ENCODE results near the gene FHIT. TPM values are rescaled to one million over a fixed set of nuclear protein-coding genes. Genes with fewer than 3 reads are reported as not detected.
A peak's percentile ranks its signal among the peaks of the same experiment; 100 is the strongest.

Gene FHIT
- total and polyA plus RNA-seq, 2 of the 4 experiments (the other 2 are of a cell fraction) = 0.07 TPM; not detected in 1

DNA sequence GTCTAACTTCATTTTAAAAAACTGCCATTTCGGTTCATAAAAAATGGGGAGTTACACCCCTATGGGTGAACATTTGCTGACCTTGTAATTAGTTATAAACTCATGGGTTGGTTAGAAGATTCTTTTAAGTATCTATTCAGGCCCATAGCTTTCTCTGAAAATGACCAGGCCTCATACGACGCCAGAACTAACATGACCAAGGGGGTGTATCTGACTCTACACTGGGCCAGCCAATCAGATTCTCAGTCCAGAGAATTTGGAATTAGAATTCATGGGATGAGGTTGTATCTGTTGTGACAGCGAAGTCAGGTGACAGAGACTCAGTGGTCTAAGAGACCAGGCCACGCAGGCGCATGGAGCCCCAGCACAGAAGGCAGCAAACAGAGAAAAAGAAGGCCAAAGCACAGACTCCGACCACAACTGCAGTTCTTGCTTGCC is 981.4 kb downstream of the FHIT start:
- no peaks in the 10 kb centered on the region for H3K4me1 ChIP-seq (ENCODE audit: control insufficient read depth, insufficient read depth, low read length)
- no peak overlapping the region for H3K4ac ChIP-seq (ENCODE audit: low read depth, low read length)
- no peak overlapping the region for H2BK5ac ChIP-seq (ENCODE audit: low read depth, low read length, poor library complexity, severe bottlenecking)
- no peak overlapping the region for H3K4me2 ChIP-seq (ENCODE audit: low read depth, low read length)
- no peak overlapping the region for H4K8ac ChIP-seq (ENCODE audit: low read depth in 2 of 2, low read length in 2 of 2)
- H3K36me3 ChIP-seq (ENCODE audit: control insufficient read depth, insufficient read depth, low read length) = no peaks in the 10 kb centered on the region
- H3K56ac ChIP-seq (ENCODE audit: extremely low read depth, insufficient read depth, low read length) = no peak overlapping the region
- no peak overlapping the region for H2BK15ac ChIP-seq (ENCODE audit: low read depth, low read length)
- no peaks in the 10 kb centered on the region for H3K9me1 ChIP-seq (ENCODE audit: insufficient read depth, low read length)
- no peak overlapping the region for H4K91ac ChIP-seq (ENCODE audit: insufficient read depth, low read depth, low read length)
- ATAC-seq (ENCODE audit: low read depth) (no peak), DNase-seq (no peak)
- in situ Hi-C loops (cut with MboI; ENCODE audit: low sequenced_read_pairs) = no loop called here
- H2AK9ac ChIP-seq (replicated peaks; ENCODE audit: low read depth, low read length, poor library complexity) = no peak overlapping the region
- no peaks in the 10 kb centered on the region for H3K79me1 ChIP-seq (ENCODE audit: low read depth in 1 of 2, low read length in 2 of 2)
- ChIA-PET POLR2A (ENCODE audit: unreplicated experiment) (no interaction called here), CTCF (interaction anchor here (0.6 kb wide), 1 partner anchor 12 kb away, joined by 3 read pairs; no protein-coding TSS in a partner anchor)
- no peak overlapping the region for H2BK20ac ChIP-seq (ENCODE audit: low read depth, low read length)
- no peaks in the 10 kb centered on the region for H4K20me1 ChIP-seq (ENCODE audit: insufficient read depth, low read length)
- no peak overlapping the region for H3K23ac ChIP-seq (ENCODE audit: low read depth, low read length)
- no peak overlapping the region for H2AK5ac ChIP-seq (ENCODE audit: low read depth, low read length)
- no peak overlapping the region for H2BK120ac ChIP-seq (ENCODE audit: low read depth, low read length)
- H3K27ac ChIP-seq (ENCODE audit: insufficient read depth, low read length) = no peak overlapping the region
- TF ChIP-seq SMC3 (IDR thresholded peaks at IDR 0.05; ENCODE audit: low read depth, low read length) (no peak), MAFK (IDR thresholded peaks at IDR 0.05; ENCODE audit: low read depth, low read length) (peak; percentile 31; the same call in 1 of the 2 replicates)
- no peak overlapping the region for H4K5ac ChIP-seq (ENCODE audit: low read depth, low read length)
- 93% methylated on average over 3 of the region's 7 CpGs; no CpG with 5 or more reads in 1 of the 2 experiments for WGBS, 2 experiments (ENCODE audit: extremely low coverage in 2 of 2, insufficient read length in 1 of 2)
- dilution Hi-C loops (cut with HindIII; ENCODE audit: low sequenced_read_pairs, unreplicated experiment) = no loop called here
- no peak overlapping the region for H3K4me3 ChIP-seq (ENCODE audit: insufficient read depth, low read depth, low read length)
- no peak overlapping the region for H3K14ac ChIP-seq (replicated peaks; ENCODE audit: low read depth, low read length)
- H3K9ac ChIP-seq (ENCODE audit: low read depth, low read length) = no peak overlapping the region
- no peak overlapping the region for H2AFZ ChIP-seq (replicated peaks; ENCODE audit: low read length, poor library complexity)
- no peaks in the 10 kb centered on the region for H3K9me3 ChIP-seq (ENCODE audit: control insufficient read depth, insufficient read depth, low read length)
- H3K18ac ChIP-seq (ENCODE audit: low read depth, low read length) = no peak overlapping the region
- BruUV-seq (replicated peaks) = no TSS peak
- H3K27me3 ChIP-seq (ENCODE audit: control insufficient read depth, insufficient read depth, low read length) = no peaks in the 10 kb centered on the region
- intact Hi-C loops (cut with micrococcal nuclease) = no loop called here
